ENCODE results near the gene ATP2A1.

Gene ATP2A1

GRCh38 chr16:28932339-28933141 lies 54.3 kb downstream of the ATP2A1 start:
- Histone ChIP-seq H3K4me3 (ENCODE audit: low read length) (no peak overlapping the region), H3K27me3 (replicated peaks; ENCODE audit: insufficient read depth, low read length) (no peaks in the 10 kb centered on the region), H3K27ac (ENCODE audit: low read length) (no peak overlapping the region), H3K4me1 (ENCODE audit: low read length) (no peaks in the 10 kb centered on the region), H3K4me2 (ENCODE audit: low read depth, low read length) (no peak overlapping the region), H2AFZ (ENCODE audit: low read length) (no peak overlapping the region), H3K9ac (ENCODE audit: low read length) (no peak overlapping the region), H3K9me3 (replicated peaks; ENCODE audit: insufficient read depth, low read length) (no peaks in the 10 kb centered on the region), H3K36me3 (replicated peaks; ENCODE audit: insufficient read depth, low read length) (no peaks in the 10 kb centered on the region), H3K79me2 (ENCODE audit: low read length) (no peaks in the 10 kb centered on the region), H4K20me1 (ENCODE audit: insufficient read depth, low read length) (no peaks in the 10 kb centered on the region), H3F3A (ENCODE audit: insufficient read depth, low read length) (no peaks in the 10 kb centered on the region), H3K9me2 (replicated peaks; ENCODE audit: insufficient read depth, low read length) (no peaks in the 10 kb centered on the region)
- TF ChIP-seq EZH2 (optimal IDR thresholded peaks at IDR 0.05; ENCODE audit: low read depth, low read length) (no peak), EZH2phosphoT487 (IDR thresholded peaks at IDR 0.05; ENCODE audit: low read length) (no peak), CTCF (IDR thresholded peaks at IDR 0.05; ENCODE audit: low read length) (no peak)
- no peak for DNase-seq

DNA sequence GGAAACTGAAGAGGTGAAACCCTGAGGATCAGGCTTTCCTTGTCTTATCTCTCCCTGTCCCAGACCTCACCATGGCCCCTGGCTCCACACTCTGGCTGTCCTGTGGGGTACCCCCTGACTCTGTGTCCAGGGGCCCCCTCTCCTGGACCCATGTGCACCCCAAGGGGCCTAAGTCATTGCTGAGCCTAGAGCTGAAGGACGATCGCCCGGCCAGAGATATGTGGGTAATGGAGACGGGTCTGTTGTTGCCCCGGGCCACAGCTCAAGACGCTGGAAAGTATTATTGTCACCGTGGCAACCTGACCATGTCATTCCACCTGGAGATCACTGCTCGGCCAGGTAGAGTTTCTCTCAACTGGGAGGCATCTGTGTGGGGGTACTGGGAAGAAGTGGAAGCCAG lies 54.9 kb downstream of the ATP2A1 start:
- H3K4me1 ChIP-seq (ENCODE audit: low read length), result no peaks in the 10 kb centered on the region
- no peak overlapping the region for H2AFZ ChIP-seq (ENCODE audit: low read length)
- H3K27ac ChIP-seq (ENCODE audit: low read length), result no peak overlapping the region
- H3K9ac ChIP-seq (ENCODE audit: low read length), result no peak overlapping the region
- no peak for TF ChIP-seq CTCF (IDR thresholded peaks at IDR 0.05; ENCODE audit: low read length)
- TF ChIP-seq EZH2 (optimal IDR thresholded peaks at IDR 0.05; ENCODE audit: low read depth, low read length), result no peak
- TF ChIP-seq EZH2phosphoT487 (IDR thresholded peaks at IDR 0.05; ENCODE audit: low read length), result no peak
- no peaks in the 10 kb centered on the region for H3K79me2 ChIP-seq (ENCODE audit: low read length)
- no peaks in the 10 kb centered on the region for H3K9me3 ChIP-seq (replicated peaks; ENCODE audit: insufficient read depth, low read length)
- DNase-seq, result no peak
- H4K20me1 ChIP-seq (ENCODE audit: insufficient read depth, low read length), result no peaks in the 10 kb centered on the region
- H3K36me3 ChIP-seq (replicated peaks; ENCODE audit: insufficient read depth, low read length), result no peaks in the 10 kb centered on the region
- no peak overlapping the region for H3K4me2 ChIP-seq (ENCODE audit: low read depth, low read length)
- no peaks in the 10 kb centered on the region for H3F3A ChIP-seq (ENCODE audit: insufficient read depth, low read length)
- H3K9me2 ChIP-seq (replicated peaks; ENCODE audit: insufficient read depth, low read length), result no peaks in the 10 kb centered on the region
- no peak overlapping the region for H3K4me3 ChIP-seq (ENCODE audit: low read length)
- no peaks in the 10 kb centered on the region for H3K27me3 ChIP-seq (replicated peaks; ENCODE audit: insufficient read depth, low read length)

- no peak for DNase-seq
- Histone ChIP-seq H3K4me2 (ENCODE audit: low read depth, low read length) (no peak overlapping the region), H3K79me2 (ENCODE audit: low read length) (no peaks in the 10 kb centered on the region), H3K27ac (ENCODE audit: low read length) (no peak overlapping the region), H3K4me3 (ENCODE audit: low read length) (no peak overlapping the region), H3K9me2 (replicated peaks; ENCODE audit: insufficient read depth, low read length) (no peaks in the 10 kb centered on the region), H4K20me1 (ENCODE audit: insufficient read depth, low read length) (no peaks in the 10 kb centered on the region), H3K36me3 (replicated peaks; ENCODE audit: insufficient read depth, low read length) (no peaks in the 10 kb centered on the region), H3F3A (ENCODE audit: insufficient read depth, low read length) (no peaks in the 10 kb centered on the region), H3K27me3 (replicated peaks; ENCODE audit: insufficient read depth, low read length) (peaks cover 6% of the 10 kb centered on the region; the same call in 1 of the 2 replicates), H2AFZ (ENCODE audit: low read length) (no peak overlapping the region), H3K4me1 (ENCODE audit: low read length) (no peaks in the 10 kb centered on the region), H3K9ac (ENCODE audit: low read length) (no peak overlapping the region), H3K9me3 (replicated peaks; ENCODE audit: insufficient read depth, low read length) (no peaks in the 10 kb centered on the region)
- TF ChIP-seq CTCF (IDR thresholded peaks at IDR 0.05; ENCODE audit: low read length) (no peak), EZH2phosphoT487 (IDR thresholded peaks at IDR 0.05; ENCODE audit: low read length) (no peak), EZH2 (optimal IDR thresholded peaks at IDR 0.05; ENCODE audit: low read depth, low read length) (no peak)
Measured at GRCh38 chr16:28935346-28935745, 57.1 kb downstream of the ATP2A1 start.

Data from MM.1S (cell line).